GM23338 (cell line): ENCODE data around the gene GRK4. TPM values are rescaled to one million over a fixed set of nuclear protein-coding genes. Genes with fewer than 3 reads are reported as not detected.

ENCODE experiments used
- ATAC-seq: fragments of 200-7000 bp; cut with Tn5 transposase; 3 replicates; pipeline ENCODE4 v1.9.1; 2020
- DNase-seq: peaks from one replicate; pipeline ENCODE4 v3.0.0-alpha.2; 2015; ENCODE audit warnings: low spot score
- H2AFZ ChIP-seq: fragments of 200-600 bp; sonication (generic); 2 replicates; pipeline ENCODE4 v1.8.0; 2016; ENCODE audit warnings: antibody characterized with exemption, mild to moderate bottlenecking, moderate library complexity
- H3F3A ChIP-seq: fragments of 200-600 bp; sonication (generic); replicated peaks from 2 replicates; pipeline ENCODE4 v1.8.0; 2017; ENCODE audit warnings: antibody characterized with exemption, mixed run types, low read depth
- H3K27ac ChIP-seq: fragments of 200-600 bp; sonication (generic); 2 replicates; pipeline ENCODE4 v1.6.1; 2016; ENCODE audit warnings: low read depth
- H3K27me3 ChIP-seq: fragments of 200-600 bp; sonication (generic); 2 replicates; pipeline ENCODE4 v1.8.0; 2016; ENCODE audit warnings: mild to moderate bottlenecking, mixed run types, moderate library complexity; ENCODE audit not compliant: insufficient read depth
- H3K36me3 ChIP-seq: fragments of 200-600 bp; sonication (generic); 2 replicates; pipeline ENCODE4 v1.8.0; 2016; ENCODE audit warnings: mild to moderate bottlenecking; ENCODE audit not compliant: insufficient read depth
- H3K4me1 ChIP-seq: fragments of 200-600 bp; sonication (generic); 2 replicates; pipeline ENCODE4 v1.8.0; 2016; ENCODE audit warnings: mild to moderate bottlenecking, moderate library complexity; ENCODE audit not compliant: insufficient read depth
- H3K4me2 ChIP-seq: fragments of 200-600 bp; sonication (generic); 2 replicates; pipeline ENCODE4 v1.7.1; 2017; ENCODE audit warnings: mixed run types
- H3K4me3 ChIP-seq: fragments of 200-600 bp; sonication (generic); 2 replicates; pipeline ENCODE4 v1.6.1; 2016; ENCODE audit warnings: mixed run types
- H3K79me2 ChIP-seq: fragments of 200-600 bp; sonication (generic); replicated peaks from 2 replicates; pipeline ENCODE4 v1.8.0; 2017; ENCODE audit warnings: mild to moderate bottlenecking; ENCODE audit not compliant: insufficient read depth
- H3K9me2 ChIP-seq: fragments of 200-600 bp; sonication (generic); 2 replicates; pipeline ENCODE4 v1.8.0; 2017; ENCODE audit not compliant: insufficient read depth
- H4K20me1 ChIP-seq: fragments of 200-600 bp; sonication (generic); replicated peaks from 2 replicates; pipeline ENCODE4 v1.8.0; 2017; ENCODE audit warnings: mild to moderate bottlenecking; ENCODE audit not compliant: insufficient read depth
- H3K27ac Mint-ChIP-seq: 2 replicates; pipeline ENCODE4 v1.8.0; 2020; ENCODE audit warnings: inconsistent platforms, mild to moderate bottlenecking, moderate library complexity, mixed read lengths
- H3K27me3 Mint-ChIP-seq: 3 replicates; pipeline ENCODE4 v1.8.0; 2022; ENCODE audit warnings: low read depth, mild to moderate bottlenecking, moderate library complexity, mixed read lengths, inconsistent platforms; ENCODE audit not compliant: insufficient read depth, poor library complexity
- H3K36me3 Mint-ChIP-seq: 3 replicates; pipeline ENCODE4 v1.8.0; 2021; ENCODE audit warnings: low read depth, mild to moderate bottlenecking, inconsistent platforms, moderate library complexity, mixed read lengths
- H3K4me1 Mint-ChIP-seq: 3 replicates; pipeline ENCODE4 v1.8.0; 2020; ENCODE audit warnings: mild to moderate bottlenecking, inconsistent platforms, mixed read lengths
- H3K4me3 Mint-ChIP-seq: 3 replicates; pipeline ENCODE4 v1.8.0; 2021; ENCODE audit warnings: moderate library complexity, mild to moderate bottlenecking, inconsistent platforms, mixed read lengths
- H3K9me3 Mint-ChIP-seq: 3 replicates; pipeline ENCODE4 v1.8.0; 2020; ENCODE audit warnings: moderate library complexity, mild to moderate bottlenecking, inconsistent platforms, mixed read lengths
- CREB1 ChIP-seq: fragments of 250-450 bp; sonication (Bioruptor Pico); IDR thresholded peaks from 2 replicates; pipeline ENCODE4 v1.5.0; 2020; ENCODE audit warnings: low read depth, mild to moderate bottlenecking, moderate library complexity
- EZH2 ChIP-seq: fragments of 200-600 bp; sonication (generic); IDR thresholded peaks from one replicate; pipeline ENCODE4 v1.8.0; 2017; ENCODE audit warnings: antibody characterized with exemption, mild to moderate bottlenecking, low read depth; ENCODE audit not compliant: unreplicated experiment
- EZH2phosphoT487 ChIP-seq: fragments of 200-600 bp; sonication (generic); IDR thresholded peaks from one replicate; pipeline ENCODE4 v1.8.1; 2018; ENCODE audit warnings: antibody characterized with exemption; ENCODE audit not compliant: unreplicated experiment
- JUNB ChIP-seq: IDR thresholded peaks from one replicate; pipeline ENCODE4 v1.6.1; 2016; ENCODE audit warnings: antibody characterized with exemption; ENCODE audit not compliant: unreplicated experiment
- NANOG ChIP-seq: IDR thresholded peaks from 2 replicates; pipeline ENCODE4 v1.6.1; 2016; ENCODE audit warnings: antibody characterized with exemption, borderline replicate concordance
- POLR2AphosphoS5 ChIP-seq: IDR thresholded peaks from 2 replicates; pipeline ENCODE4 v1.6.1; 2016; ENCODE audit warnings: antibody characterized with exemption, low read depth
- STAT1 ChIP-seq: IDR thresholded peaks from one replicate; pipeline ENCODE4 v1.6.1; 2016; ENCODE audit warnings: antibody characterized with exemption; ENCODE audit not compliant: unreplicated experiment
- ZNF114 ChIP-seq: fragments of 250-450 bp; sonication (Bioruptor Pico); IDR thresholded peaks from 2 replicates; pipeline ENCODE4 v1.5.0; 2020; ENCODE audit warnings: mild to moderate bottlenecking, moderate library complexity
- ZNF331 ChIP-seq: fragments of 250-450 bp; sonication (Bioruptor Pico); IDR thresholded peaks from 2 replicates; pipeline ENCODE4 v1.5.0; 2020; ENCODE audit warnings: low read depth, mild to moderate bottlenecking, moderate library complexity
- polyA plus RNA-seq: library from polyadenylated mRNA; unstranded; fragments of >200 nt; fragmentation: Nextera tagmentation; extraction: Ambion mirVana; gene quantifications from 2 replicates; pipeline ENCODE4 v1.2.1, GENCODE V29; 2016
- total RNA-seq: library from RNA; depleted of rRNA; stranded (reverse); fragments of >200 nt; shearing (Covaris generic); gene quantifications from 2 replicates; pipeline ENCODE4 v1.2.3, GENCODE V29; 2014
- TF ChIP-seq, protein P1 (sequence below): IDR thresholded peaks from one replicate; pipeline ENCODE4 v1.6.1; 2018; ENCODE audit warnings: antibody characterized with exemption; ENCODE audit not compliant: unreplicated experiment
- TF ChIP-seq, protein P2 (sequence below): IDR thresholded peaks from 2 replicates; pipeline ENCODE4 v1.6.1; 2016; ENCODE audit warnings: antibody characterized with exemption

GRK4 gene
- total and polyA plus RNA-seq, 2 experiments from 2014 or later: 1.3 to 1.4 TPM

DNA sequence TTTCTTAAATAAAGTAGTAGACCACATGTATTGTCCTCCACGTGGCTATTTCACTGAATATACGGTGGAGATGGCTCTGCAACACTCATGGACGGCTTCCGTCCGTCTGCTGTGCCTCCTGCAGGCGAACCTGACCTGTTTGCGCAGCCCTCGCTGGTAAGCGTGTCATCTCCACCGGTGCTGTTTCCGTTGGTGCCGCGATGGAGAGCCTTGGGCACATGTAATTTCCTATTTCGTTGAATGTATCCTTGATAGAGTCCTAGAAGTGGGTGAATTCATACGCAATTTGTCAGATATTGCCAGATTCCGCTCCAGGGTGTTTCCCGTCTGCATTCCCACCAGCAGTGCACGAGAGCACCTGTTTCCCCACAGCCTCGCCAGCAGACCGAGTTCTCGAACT lies 62.5 kb downstream of the GRK4 start (continued):
- TF ChIP-seq CREB1 (CRISPR knock-in tag): no peak
- TF ChIP-seq, protein P1, sequence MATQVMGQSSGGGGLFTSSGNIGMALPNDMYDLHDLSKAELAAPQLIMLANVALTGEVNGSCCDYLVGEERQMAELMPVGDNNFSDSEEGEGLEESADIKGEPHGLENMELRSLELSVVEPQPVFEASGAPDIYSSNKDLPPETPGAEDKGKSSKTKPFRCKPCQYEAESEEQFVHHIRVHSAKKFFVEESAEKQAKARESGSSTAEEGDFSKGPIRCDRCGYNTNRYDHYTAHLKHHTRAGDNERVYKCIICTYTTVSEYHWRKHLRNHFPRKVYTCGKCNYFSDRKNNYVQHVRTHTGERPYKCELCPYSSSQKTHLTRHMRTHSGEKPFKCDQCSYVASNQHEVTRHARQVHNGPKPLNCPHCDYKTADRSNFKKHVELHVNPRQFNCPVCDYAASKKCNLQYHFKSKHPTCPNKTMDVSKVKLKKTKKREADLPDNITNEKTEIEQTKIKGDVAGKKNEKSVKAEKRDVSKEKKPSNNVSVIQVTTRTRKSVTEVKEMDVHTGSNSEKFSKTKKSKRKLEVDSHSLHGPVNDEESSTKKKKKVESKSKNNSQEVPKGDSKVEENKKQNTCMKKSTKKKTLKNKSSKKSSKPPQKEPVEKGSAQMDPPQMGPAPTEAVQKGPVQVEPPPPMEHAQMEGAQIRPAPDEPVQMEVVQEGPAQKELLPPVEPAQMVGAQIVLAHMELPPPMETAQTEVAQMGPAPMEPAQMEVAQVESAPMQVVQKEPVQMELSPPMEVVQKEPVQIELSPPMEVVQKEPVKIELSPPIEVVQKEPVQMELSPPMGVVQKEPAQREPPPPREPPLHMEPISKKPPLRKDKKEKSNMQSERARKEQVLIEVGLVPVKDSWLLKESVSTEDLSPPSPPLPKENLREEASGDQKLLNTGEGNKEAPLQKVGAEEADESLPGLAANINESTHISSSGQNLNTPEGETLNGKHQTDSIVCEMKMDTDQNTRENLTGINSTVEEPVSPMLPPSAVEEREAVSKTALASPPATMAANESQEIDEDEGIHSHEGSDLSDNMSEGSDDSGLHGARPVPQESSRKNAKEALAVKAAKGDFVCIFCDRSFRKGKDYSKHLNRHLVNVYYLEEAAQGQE: no peak
- no peak for TF ChIP-seq ZNF114 (CRISPR knock-in tag)
- no peak for TF ChIP-seq EZH2
- TF ChIP-seq NANOG: no peak
- TF ChIP-seq JUNB: no peak

DNA sequence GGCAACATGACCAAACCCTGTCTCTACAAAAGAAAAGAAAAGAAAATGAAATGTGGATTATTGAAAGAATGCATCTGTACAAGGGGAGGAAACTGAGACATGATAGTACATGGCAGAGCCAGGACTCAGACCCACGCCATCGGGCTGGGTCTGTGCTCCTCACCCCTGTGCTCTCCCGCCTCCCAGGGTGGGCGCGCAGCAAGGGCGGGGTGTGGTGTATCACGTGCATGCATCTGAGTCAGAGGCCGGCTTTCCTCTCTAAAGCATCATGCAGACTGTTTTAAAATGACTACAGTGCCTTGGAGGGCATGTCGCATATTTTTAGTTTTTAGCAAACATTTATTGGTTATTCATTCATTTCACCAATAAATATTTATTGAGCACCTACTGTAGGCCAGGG lies 63.2 kb downstream of the GRK4 start:
- H3K36me3 Mint-ChIP-seq: no peaks in the 10 kb centered on the region
- no peaks in the 10 kb centered on the region; the same call in 2 of the 3 replicates for H3K4me1 Mint-ChIP-seq
- Histone ChIP-seq H3K9me2 (no peaks in the 10 kb centered on the region), H3K4me2 (no peak overlapping the region), H3K27me3 (no peaks in the 10 kb centered on the region), H3K36me3 (no peaks in the 10 kb centered on the region), H3K79me2 (no peaks in the 10 kb centered on the region), H3F3A (no peaks in the 10 kb centered on the region), H4K20me1 (no peaks in the 10 kb centered on the region; the same call in 1 of the 2 replicates), H2AFZ (no peak overlapping the region), H3K4me3 (no peak overlapping the region), H3K27ac (no peak overlapping the region), H3K4me1 (no peaks in the 10 kb centered on the region)
- peaks cover 3% of the 10 kb centered on the region for H3K27me3 Mint-ChIP-seq
- ATAC-seq (no peak), DNase-seq (no peak)
- H3K27ac Mint-ChIP-seq: no peak overlapping the region
- no peak overlapping the region for H3K4me3 Mint-ChIP-seq
- H3K9me3 Mint-ChIP-seq: no peaks in the 10 kb centered on the region
- no peak for TF ChIP-seq NANOG
- TF ChIP-seq, protein P2, sequence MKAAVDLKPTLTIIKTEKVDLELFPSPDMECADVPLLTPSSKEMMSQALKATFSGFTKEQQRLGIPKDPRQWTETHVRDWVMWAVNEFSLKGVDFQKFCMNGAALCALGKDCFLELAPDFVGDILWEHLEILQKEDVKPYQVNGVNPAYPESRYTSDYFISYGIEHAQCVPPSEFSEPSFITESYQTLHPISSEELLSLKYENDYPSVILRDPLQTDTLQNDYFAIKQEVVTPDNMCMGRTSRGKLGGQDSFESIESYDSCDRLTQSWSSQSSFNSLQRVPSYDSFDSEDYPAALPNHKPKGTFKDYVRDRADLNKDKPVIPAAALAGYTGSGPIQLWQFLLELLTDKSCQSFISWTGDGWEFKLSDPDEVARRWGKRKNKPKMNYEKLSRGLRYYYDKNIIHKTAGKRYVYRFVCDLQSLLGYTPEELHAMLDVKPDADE: no peak
- TF ChIP-seq EZH2: no peak
- no peak for TF ChIP-seq CREB1 (CRISPR knock-in tag)
- no peak for TF ChIP-seq STAT1
- TF ChIP-seq ZNF114 (CRISPR knock-in tag): no peak
- TF ChIP-seq POLR2AphosphoS5: no peak
- no peak for TF ChIP-seq ZNF331 (CRISPR knock-in tag)
- TF ChIP-seq, protein P1: no peak
- no peak for TF ChIP-seq EZH2phosphoT487
